GM12878 (cell line): ENCODE measurements around the gene FAM222B.

Source experiments
- BRCA1 ChIP-seq: IDR thresholded peaks from 2 replicates; pipeline ENCODE4 v1.6.1; 2011; ENCODE audit warnings: low read depth, low read length, improper control_type of control experiment
- ZNF274 ChIP-seq: IDR thresholded peaks from one replicate; pipeline ENCODE4 v1.8.0; 2011; ENCODE audit not compliant: insufficient read length, insufficient read depth
- ZSCAN29 ChIP-seq: fragments of 450-650 bp; IDR thresholded peaks from 2 replicates; pipeline ENCODE4 v1.6.1; 2017; ENCODE audit warnings: mild to moderate bottlenecking, moderate library complexity
- TF ChIP-seq, protein P1 (sequence below), 3 experiments: IDR thresholded peaks in 2 of 3; conservative IDR thresholded peaks in 1 of 3; 2 replicates each; pipeline ENCODE4 v1.5.1; 2011; ENCODE audit warnings: low read depth in 3 of 3, low read length in 3 of 3, mild to moderate bottlenecking in 3 of 3, control low read depth in 2 of 3, moderate library complexity in 2 of 3, inconsistent platforms in 1 of 3, mixed read lengths in 1 of 3; ENCODE audit not compliant: control insufficient read depth in 2 of 3, insufficient read depth in 1 of 3; ENCODE audit errors: extremely low read depth in 1 of 3
- TF ChIP-seq, protein P2 (sequence below): fragments of 450-650 bp; conservative IDR thresholded peaks from 2 replicates; pipeline ENCODE4 v1.6.1; 2017; ENCODE audit warnings: mild to moderate bottlenecking, moderate library complexity

DNA sequence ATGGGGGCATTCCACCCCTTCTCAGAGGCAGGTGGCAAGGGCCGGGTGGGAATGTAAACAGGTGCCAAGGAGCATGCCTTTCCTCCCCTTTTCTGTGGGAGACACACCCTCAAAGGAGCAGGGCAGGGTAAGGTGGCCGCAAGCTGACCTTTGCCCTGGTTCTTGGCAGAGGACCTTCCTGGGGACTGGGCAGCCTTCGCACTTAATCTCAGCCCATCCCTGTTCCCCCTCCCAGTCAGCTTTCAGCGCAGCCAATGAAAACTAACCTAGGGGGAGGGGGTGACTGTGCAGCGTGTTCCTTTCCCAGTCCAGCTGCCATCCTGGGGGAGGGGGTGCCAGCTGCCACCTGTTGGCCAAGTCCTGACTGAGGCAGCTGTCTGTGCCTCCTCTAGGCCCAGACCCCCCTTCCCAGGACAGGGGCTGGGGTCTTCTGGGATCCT lies 96.0 kb downstream of the FAM222B start:
- TF ChIP-seq ZNF274 = no peak
- TF ChIP-seq, protein P1, sequence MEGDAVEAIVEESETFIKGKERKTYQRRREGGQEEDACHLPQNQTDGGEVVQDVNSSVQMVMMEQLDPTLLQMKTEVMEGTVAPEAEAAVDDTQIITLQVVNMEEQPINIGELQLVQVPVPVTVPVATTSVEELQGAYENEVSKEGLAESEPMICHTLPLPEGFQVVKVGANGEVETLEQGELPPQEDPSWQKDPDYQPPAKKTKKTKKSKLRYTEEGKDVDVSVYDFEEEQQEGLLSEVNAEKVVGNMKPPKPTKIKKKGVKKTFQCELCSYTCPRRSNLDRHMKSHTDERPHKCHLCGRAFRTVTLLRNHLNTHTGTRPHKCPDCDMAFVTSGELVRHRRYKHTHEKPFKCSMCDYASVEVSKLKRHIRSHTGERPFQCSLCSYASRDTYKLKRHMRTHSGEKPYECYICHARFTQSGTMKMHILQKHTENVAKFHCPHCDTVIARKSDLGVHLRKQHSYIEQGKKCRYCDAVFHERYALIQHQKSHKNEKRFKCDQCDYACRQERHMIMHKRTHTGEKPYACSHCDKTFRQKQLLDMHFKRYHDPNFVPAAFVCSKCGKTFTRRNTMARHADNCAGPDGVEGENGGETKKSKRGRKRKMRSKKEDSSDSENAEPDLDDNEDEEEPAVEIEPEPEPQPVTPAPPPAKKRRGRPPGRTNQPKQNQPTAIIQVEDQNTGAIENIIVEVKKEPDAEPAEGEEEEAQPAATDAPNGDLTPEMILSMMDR (IDR thresholded peaks at IDR 0.05 in 2 of 3, conservative IDR thresholded peaks at IDR 0.05 in 1 of 3; ENCODE audit: control insufficient read depth in 2 of 3, extremely low read depth in 1 of 3, insufficient read depth in 1 of 3, low read depth in 3 of 3, low read length in 3 of 3) = no peak
- TF ChIP-seq BRCA1 = no peak
- TF ChIP-seq ZSCAN29 = no peak
- TF ChIP-seq, protein P2, sequence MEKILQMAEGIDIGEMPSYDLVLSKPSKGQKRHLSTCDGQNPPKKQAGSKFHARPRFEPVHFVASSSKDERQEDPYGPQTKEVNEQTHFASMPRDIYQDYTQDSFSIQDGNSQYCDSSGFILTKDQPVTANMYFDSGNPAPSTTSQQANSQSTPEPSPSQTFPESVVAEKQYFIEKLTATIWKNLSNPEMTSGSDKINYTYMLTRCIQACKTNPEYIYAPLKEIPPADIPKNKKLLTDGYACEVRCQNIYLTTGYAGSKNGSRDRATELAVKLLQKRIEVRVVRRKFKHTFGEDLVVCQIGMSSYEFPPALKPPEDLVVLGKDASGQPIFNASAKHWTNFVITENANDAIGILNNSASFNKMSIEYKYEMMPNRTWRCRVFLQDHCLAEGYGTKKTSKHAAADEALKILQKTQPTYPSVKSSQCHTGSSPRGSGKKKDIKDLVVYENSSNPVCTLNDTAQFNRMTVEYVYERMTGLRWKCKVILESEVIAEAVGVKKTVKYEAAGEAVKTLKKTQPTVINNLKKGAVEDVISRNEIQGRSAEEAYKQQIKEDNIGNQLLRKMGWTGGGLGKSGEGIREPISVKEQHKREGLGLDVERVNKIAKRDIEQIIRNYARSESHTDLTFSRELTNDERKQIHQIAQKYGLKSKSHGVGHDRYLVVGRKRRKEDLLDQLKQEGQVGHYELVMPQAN = no peak
